HPDE6-E6E7 (cell line): ENCODE data around the gene SYNJ2.

Source experiments
- DNase-seq: peaks from one replicate; pipeline ENCODE4 v3.0.0; 2011; ENCODE audit warnings: missing footprints; ENCODE audit errors: extremely low spot score

Gene SYNJ2

GRCh38 chr6:158040051-158040803, 58.6 kb downstream of the SYNJ2 start:
- DNase-seq, result no peak

- no peak for DNase-seq
These were observed 59.2 kb downstream of the SYNJ2 start for GRCh38 chr6:158040804-158041347.

- no peak for DNase-seq
These were observed 59.7 kb downstream of the SYNJ2 start for GRCh38 chr6:158041370-158041769.

GRCh38 chr6:158041788-158042187, 60.1 kb downstream of the SYNJ2 start:
- no peak for DNase-seq

GRCh38 chr6:158042245-158042798, 60.7 kb downstream of the SYNJ2 start:
- no peak for DNase-seq

GRCh38 chr6:158043008-158043407, 61.3 kb downstream of the SYNJ2 start:
- DNase-seq, result no peak

- DNase-seq, result no peak
These were observed 62.2 kb downstream of the SYNJ2 start for GRCh38 chr6:158043586-158044524.

GRCh38 chr6:158044525-158044888, 62.8 kb downstream of the SYNJ2 start:
- no peak for DNase-seq

GRCh38 chr6:158046201-158047126, 64.8 kb downstream of the SYNJ2 start:
- DNase-seq, result no peak

- DNase-seq, result no peak
These were observed 65.5 kb downstream of the SYNJ2 start for GRCh38 chr6:158047127-158047518.

GRCh38 chr6:158047563-158048323, 66.1 kb downstream of the SYNJ2 start:
- no peak for DNase-seq

- no peak for DNase-seq
These were observed 66.9 kb downstream of the SYNJ2 start for GRCh38 chr6:158048589-158048988.

GRCh38 chr6:158049055-158050028, 67.7 kb downstream of the SYNJ2 start:
- peak; percentile 58 for DNase-seq

- DNase-seq, result no peak
These were observed 68.6 kb downstream of the SYNJ2 start for GRCh38 chr6:158050107-158050735.

- no peak for DNase-seq
These were observed 69.3 kb downstream of the SYNJ2 start for GRCh38 chr6:158050955-158051354.

GRCh38 chr6:158051968-158052367, 70.3 kb downstream of the SYNJ2 start:
- DNase-seq, result no peak

GRCh38 chr6:158053377-158054313, 72.0 kb downstream of the SYNJ2 start:
- no peak for DNase-seq

- no peak for DNase-seq
These were observed 74.7 kb downstream of the SYNJ2 start for GRCh38 chr6:158056355-158056754.
